NT2/D1 (cell line): ENCODE data around the gene RYR2.
"Not testable (repeated sequence)": the region's sequence is repeated elsewhere in the genome, so short reads cannot be mapped to it uniquely, and the experiment has no call there.

Experiments
- DNase-seq: peaks from one replicate; pipeline ENCODE4 v3.0.0-alpha.2; 2011; ENCODE audit warnings: low read depth, low spot score
- H3K27me3 ChIP-seq: 2 replicates; pipeline ENCODE4 v1.6.0; 2011; ENCODE audit warnings: mild to moderate bottlenecking; ENCODE audit not compliant: insufficient read length, insufficient read depth
- H3K36me3 ChIP-seq: 2 replicates; pipeline ENCODE4 v1.6.1; 2011; ENCODE audit warnings: mild to moderate bottlenecking, low read length, mixed read lengths; ENCODE audit not compliant: insufficient read depth, insufficient read length
- H3K4me1 ChIP-seq: 2 replicates; pipeline ENCODE4 v1.5.1; 2011; ENCODE audit not compliant: insufficient read depth, insufficient read length
- H3K4me3 ChIP-seq: 2 replicates; pipeline ENCODE4 v1.5.1; 2011; ENCODE audit warnings: low read depth; ENCODE audit not compliant: insufficient read length
- H3K9ac ChIP-seq: 2 replicates; pipeline ENCODE4 v1.6.0; 2011; ENCODE audit warnings: low read depth; ENCODE audit not compliant: insufficient read length
- H3K9me3 ChIP-seq: 2 replicates; pipeline ENCODE4 v1.5.1; 2011; ENCODE audit warnings: mild to moderate bottlenecking, low read length; ENCODE audit not compliant: insufficient read depth
- SUZ12 ChIP-seq: IDR thresholded peaks from 2 replicates; pipeline ENCODE4 v1.6.1; 2011; ENCODE audit not compliant: insufficient read length, insufficient read depth; ENCODE audit errors: extremely low read depth
- YY1 ChIP-seq: IDR thresholded peaks from 2 replicates; pipeline ENCODE4 v1.6.1; 2011; ENCODE audit not compliant: insufficient read length, insufficient read depth
- ZNF274 ChIP-seq: IDR thresholded peaks from 2 replicates; pipeline ENCODE4 v1.6.1; 2011; ENCODE audit warnings: mild to moderate bottlenecking, low read depth, low read length

Gene RYR2

GRCh38 chr1:237832858-237833257, 790.9 kb downstream of the RYR2 start:
- H3K9me3 ChIP-seq = no peaks in the 10 kb centered on the region
- H3K36me3 ChIP-seq = no peaks in the 10 kb centered on the region
- H3K9ac ChIP-seq = no peak overlapping the region
- H3K4me3 ChIP-seq = no peak overlapping the region
- no peaks in the 10 kb centered on the region for H3K27me3 ChIP-seq
- H3K4me1 ChIP-seq = no peaks in the 10 kb centered on the region
- no peak for DNase-seq
- no peak for TF ChIP-seq SUZ12
- TF ChIP-seq YY1 = no peak
- no peak for TF ChIP-seq ZNF274

DNA sequence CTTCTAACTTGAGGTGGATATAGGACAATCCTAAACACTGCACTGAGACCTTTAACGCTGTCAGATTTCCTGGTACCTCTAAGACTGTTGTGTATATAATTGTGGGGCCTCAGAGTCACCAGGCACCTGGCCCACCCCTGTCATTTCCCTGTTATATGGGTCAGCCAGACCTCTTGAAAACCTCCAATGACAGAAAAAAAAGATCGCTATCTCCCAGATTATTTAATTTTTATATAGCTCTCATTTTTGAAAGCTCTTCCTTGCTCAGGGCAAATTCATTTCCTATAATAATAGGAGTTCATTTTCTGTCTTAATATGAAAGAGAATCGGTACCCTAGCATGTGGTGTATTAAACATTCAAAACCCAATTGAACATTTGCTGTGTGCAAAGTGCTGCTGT, 792.1 kb downstream of the RYR2 start:
- TF ChIP-seq ZNF274 = no peak
- TF ChIP-seq YY1 = no peak
- no peak for TF ChIP-seq SUZ12
- no peak overlapping the region for H3K9ac ChIP-seq
- H3K4me1 ChIP-seq = no peaks in the 10 kb centered on the region
- no peaks in the 10 kb centered on the region for H3K36me3 ChIP-seq
- H3K9me3 ChIP-seq = no peaks in the 10 kb centered on the region
- no peak for DNase-seq
- H3K27me3 ChIP-seq = no peaks in the 10 kb centered on the region
- H3K4me3 ChIP-seq = no peak overlapping the region

DNA sequence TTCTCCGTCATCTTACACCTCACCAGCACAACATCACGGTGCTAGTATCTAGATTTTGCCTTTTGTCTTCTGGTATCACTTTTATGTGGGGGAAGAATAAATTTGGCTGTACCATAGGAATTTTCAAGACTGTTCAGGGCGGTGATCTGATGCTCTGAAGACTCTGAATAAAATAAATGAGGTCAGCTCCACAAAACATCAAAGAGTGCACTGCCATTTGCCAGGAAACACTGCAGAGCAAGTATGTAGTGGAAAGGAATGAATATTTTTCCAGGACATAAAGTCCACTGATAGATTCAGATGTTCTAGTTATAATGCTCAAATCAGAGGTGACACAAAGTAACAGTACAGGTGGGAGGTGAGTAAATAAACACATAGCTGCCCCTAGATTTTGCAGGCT, 792.5 kb downstream of the RYR2 start:
- no peak for DNase-seq
- no peaks in the 10 kb centered on the region for H3K4me1 ChIP-seq
- H3K36me3 ChIP-seq = no peaks in the 10 kb centered on the region
- no peak overlapping the region for H3K9ac ChIP-seq
- no peaks in the 10 kb centered on the region for H3K27me3 ChIP-seq
- no peak overlapping the region for H3K4me3 ChIP-seq
- no peak for TF ChIP-seq YY1
- no peak for TF ChIP-seq SUZ12
- no peak for TF ChIP-seq ZNF274
- no peaks in the 10 kb centered on the region for H3K9me3 ChIP-seq

DNA sequence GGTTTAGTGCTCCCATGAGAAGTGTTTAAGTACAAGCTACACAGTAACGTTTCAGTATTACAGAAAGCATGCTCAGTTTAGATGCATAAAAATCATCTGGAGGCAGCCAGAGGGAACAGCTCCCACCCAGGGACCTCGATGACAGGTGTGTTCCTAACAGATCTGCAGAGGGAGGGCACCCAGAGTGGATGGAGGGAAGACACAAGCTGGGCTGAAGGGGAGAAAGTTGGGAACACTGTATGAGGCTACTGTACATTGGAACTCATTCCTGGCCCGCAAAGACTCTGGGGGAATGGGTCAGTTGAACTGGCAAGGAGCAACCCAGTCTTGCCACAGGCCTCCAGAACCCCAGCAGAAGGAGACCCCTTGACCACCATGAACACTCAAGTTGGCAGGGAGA, 796.3 kb downstream of the RYR2 start:
- no peaks in the 10 kb centered on the region for H3K4me1 ChIP-seq
- no peak overlapping the region for H3K9ac ChIP-seq
- no peaks in the 10 kb centered on the region; the same call in 1 of the 2 replicates for H3K9me3 ChIP-seq
- no peaks in the 10 kb centered on the region for H3K27me3 ChIP-seq
- DNase-seq = no peak
- H3K4me3 ChIP-seq = no peak overlapping the region
- TF ChIP-seq SUZ12 (no peak), ZNF274 (no peak), YY1 (no peak)
- H3K36me3 ChIP-seq = no peaks in the 10 kb centered on the region

DNA sequence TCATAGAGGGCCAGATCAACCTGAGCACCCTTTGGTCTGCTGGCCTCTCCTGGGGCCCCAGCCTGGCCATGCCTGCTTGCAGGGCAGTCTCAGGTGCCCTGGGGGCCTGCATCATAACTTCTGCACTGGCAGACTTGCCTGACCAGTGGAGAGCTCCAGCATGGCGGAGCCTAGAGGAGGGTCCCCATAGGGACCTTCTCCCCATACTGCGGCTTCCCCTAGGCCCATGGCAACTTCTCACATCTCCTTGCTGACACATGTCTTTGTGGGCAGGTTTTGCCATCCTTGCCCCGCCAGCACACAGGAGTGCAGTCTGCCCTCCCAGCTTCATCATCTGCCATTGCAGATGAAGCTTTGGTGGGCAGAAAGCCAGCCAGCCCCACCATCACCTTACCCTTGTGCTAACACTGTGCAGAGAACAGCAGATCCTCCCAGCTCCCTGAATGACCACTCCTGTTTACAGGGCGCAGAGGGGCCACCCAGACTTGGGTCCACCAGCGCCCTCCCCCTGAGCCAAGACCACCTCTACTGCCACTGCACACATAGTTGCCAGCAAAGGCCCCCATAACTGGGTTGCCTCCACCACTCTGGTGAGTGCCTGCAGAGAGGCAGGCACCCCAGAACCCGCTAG, 797.0 kb downstream of the RYR2 start:
- H3K36me3 ChIP-seq = no peaks in the 10 kb centered on the region

GRCh38 chr1:237841485-237841884, 799.5 kb downstream of the RYR2 start:
- H3K27me3 ChIP-seq = no peaks in the 10 kb centered on the region
- no peak for DNase-seq
- no peaks in the 10 kb centered on the region; the same call in 1 of the 2 replicates for H3K9me3 ChIP-seq
- no peaks in the 10 kb centered on the region for H3K4me1 ChIP-seq
- no peak overlapping the region for H3K9ac ChIP-seq
- TF ChIP-seq YY1 = no peak
- TF ChIP-seq SUZ12 = no peak
- no peak for TF ChIP-seq ZNF274
- H3K4me3 ChIP-seq = no peak overlapping the region
- no peaks in the 10 kb centered on the region for H3K36me3 ChIP-seq

More for the DNA sequence above, 797.0 kb downstream of the RYR2 start:
- H3K4me3 ChIP-seq = no peak overlapping the region
- no peaks in the 10 kb centered on the region for H3K4me1 ChIP-seq
- no peaks in the 10 kb centered on the region; the same call in 1 of the 2 replicates for H3K9me3 ChIP-seq
- H3K27me3 ChIP-seq = no peaks in the 10 kb centered on the region
- no peak overlapping the region for H3K9ac ChIP-seq
- TF ChIP-seq ZNF274 (no peak), YY1 (no peak), SUZ12 (no peak)
- no peak for DNase-seq

GRCh38 chr1:237843516-237843915, 801.5 kb downstream of the RYR2 start:
- not testable (repeated sequence) for H3K36me3 ChIP-seq, H3K9ac ChIP-seq, H3K4me3 ChIP-seq, H3K27me3 ChIP-seq, H3K4me1 ChIP-seq, DNase-seq, H3K9me3 ChIP-seq
